ENCODE results near the gene FGF2.
"Not testable (repeated sequence)": the region's sequence is repeated elsewhere in the genome, so short reads cannot be mapped to it uniquely, and the experiment has no call there.

The FGF2 gene

DNA sequence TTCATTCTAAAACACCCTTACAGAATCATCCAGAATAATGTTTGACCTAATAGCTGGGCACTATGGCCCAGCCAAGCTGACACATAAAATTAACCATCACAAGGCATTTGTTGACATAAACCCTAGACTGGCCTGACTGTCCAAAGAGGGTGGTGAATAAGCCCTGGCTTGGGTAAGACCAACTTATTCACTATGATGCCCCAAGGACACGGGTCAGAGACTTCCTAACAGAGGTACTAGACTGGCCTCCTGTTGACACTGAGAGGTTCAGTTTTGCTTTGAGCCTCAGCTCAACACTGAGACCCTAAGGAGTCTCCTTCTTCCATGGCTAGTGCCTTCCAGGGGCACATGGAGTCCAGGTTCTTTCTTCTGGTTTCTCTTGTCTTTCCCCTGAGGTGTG, 21.3 kb downstream of the FGF2 start:
- H3K4me3 ChIP-seq (ENCODE audit: low read depth, low read length), result no peak overlapping the region
- no peak for TF ChIP-seq CTCF (IDR thresholded peaks at IDR 0.05; ENCODE audit: low read depth, low read length)

DNA sequence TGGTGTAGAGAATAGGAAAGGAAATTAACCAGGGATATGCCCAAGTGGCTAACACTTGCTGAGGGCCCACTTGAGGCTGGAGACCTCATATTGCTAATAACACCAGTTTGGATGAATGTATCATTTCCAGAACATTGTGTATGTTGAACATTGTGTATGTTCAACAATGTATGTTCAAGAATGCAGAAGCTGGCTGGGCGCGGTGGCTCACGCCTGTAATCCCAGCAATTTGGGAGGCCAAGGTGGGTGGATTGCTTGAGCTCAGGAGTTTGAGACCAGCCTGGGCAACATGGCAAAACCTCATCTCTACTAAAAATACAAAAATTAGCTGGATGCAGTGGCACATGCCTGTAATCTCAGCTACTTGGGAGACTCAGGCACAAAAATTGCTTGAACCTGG, 23.2 kb downstream of the FGF2 start:
- H3K4me3 ChIP-seq (ENCODE audit: low read depth, low read length), result not testable (repeated sequence)

DNA sequence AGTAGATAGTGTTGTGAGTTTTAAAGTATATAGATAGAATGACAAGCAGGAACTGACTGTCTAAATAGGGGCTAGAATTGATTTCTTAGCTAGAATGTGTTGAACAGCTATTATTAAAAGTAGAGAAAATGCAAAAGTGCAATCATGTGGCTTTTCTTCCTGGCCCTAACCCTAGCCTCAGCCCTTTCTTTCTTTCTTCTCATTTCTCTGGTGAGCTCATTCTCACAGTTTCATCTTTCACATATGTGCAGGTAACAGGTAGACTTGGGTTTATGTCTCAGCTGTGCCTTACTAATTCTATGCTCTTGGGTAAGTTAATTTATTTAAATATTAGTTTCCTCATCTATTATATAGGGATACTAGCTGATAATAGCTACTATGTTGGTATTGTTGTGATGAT, 24.9 kb downstream of the FGF2 start:
- no peak for TF ChIP-seq CTCF (IDR thresholded peaks at IDR 0.05; ENCODE audit: low read depth, low read length)
- no peak overlapping the region for H3K4me3 ChIP-seq (ENCODE audit: low read depth, low read length)

DNA sequence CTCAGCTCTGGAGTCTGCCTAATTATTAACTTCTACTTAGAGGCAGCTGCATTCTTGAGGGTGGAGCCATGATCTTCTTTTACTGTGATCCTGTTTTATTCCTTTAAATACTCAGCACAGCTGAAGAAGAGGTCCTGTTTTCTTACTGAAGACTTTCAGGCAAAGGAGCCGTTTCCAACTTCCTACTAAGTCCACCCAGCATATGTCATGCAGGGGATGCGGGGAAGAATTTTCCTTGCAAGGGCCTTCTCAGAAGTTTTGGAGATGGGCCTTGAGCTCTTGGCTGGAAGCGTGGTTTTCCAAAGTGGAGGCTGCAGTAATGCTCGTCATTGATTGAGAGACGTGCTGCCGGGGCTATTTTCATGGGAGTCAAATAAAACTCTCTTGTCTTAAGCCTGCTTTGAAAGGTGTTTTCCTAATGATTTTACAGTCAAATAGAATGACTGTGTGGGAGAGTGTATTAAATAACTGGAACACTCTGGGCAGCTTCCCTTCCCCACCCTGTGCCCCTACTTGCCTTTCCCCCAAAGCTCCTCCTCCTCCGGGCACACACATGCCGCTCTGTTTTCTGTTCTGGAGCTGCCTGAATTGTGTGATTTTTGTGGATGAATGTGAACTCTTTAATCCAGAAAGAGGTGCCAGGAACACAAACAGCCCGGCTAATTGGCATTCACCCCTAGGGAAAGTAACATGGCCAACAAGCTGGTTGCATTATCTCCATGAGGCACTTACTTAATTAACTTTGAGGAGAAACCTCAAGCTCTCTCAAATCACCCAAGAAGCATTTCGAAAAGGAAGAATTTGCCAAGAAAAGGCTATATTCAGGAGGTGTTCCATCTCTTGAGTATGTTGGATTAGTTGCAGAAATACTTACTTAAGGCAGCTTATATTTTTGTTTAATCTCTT, 28.1 kb downstream of the FGF2 start:
- H3K4me3 ChIP-seq (ENCODE audit: low read depth, low read length), result peak overlapping the region; percentile 15; the same call in 1 of the 2 replicates
- TF ChIP-seq CTCF (IDR thresholded peaks at IDR 0.05; ENCODE audit: low read depth, low read length), result no peak

- no peak for TF ChIP-seq CTCF (IDR thresholded peaks at IDR 0.05; ENCODE audit: low read depth, low read length)
- no peak overlapping the region for H3K4me3 ChIP-seq (ENCODE audit: low read depth, low read length)
Measured at GRCh38 chr4:122855353-122855890, 28.8 kb downstream of the FGF2 start.

DNA sequence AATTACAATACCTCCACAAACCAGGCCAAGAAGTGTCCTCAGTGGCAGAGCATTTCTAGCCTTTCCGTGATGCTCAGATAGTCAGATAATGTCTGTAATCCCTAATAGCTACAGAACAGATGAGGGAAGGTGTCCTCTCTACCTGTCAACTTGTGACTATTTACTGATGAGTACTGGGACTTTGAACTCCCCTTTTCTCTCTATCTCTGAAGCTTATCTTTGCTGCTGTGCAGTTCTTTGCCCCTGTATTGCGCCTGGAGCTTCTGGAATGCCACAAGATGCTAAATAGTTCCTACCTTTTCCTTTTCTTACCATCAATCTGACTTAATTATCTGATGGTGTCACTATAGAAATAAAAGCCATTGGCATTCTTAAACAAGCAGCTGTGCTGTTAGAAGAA, 30.5 kb downstream of the FGF2 start:
- no peak overlapping the region for H3K4me3 ChIP-seq (ENCODE audit: low read depth, low read length)
- TF ChIP-seq CTCF (IDR thresholded peaks at IDR 0.05; ENCODE audit: low read depth, low read length), result no peak

DNA sequence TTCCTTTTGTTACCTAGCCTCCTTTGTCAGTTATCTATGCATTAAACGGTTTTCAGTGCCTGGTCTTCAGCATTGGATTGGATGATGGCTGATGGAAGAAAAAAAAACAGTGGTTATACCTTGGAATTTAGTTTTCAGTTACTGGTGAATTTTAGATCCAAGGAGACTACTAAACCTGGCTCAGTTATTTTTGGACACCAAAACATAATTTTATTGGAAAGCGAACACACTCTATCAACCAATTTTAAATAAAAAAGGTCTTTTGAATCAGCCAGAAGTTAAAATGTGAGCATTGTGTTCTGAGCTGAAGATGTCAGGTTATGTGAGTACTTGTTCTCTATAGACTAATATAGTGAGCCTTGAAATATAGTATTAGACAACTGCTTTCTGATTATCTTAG, 32.1 kb downstream of the FGF2 start:
- no peak overlapping the region for H3K4me3 ChIP-seq (ENCODE audit: low read depth, low read length)
- no peak for TF ChIP-seq CTCF (IDR thresholded peaks at IDR 0.05; ENCODE audit: low read depth, low read length)

Measured in WI38 (cell line).